ENCODE data around the gene IQGAP1.

Gene IQGAP1

DNA sequence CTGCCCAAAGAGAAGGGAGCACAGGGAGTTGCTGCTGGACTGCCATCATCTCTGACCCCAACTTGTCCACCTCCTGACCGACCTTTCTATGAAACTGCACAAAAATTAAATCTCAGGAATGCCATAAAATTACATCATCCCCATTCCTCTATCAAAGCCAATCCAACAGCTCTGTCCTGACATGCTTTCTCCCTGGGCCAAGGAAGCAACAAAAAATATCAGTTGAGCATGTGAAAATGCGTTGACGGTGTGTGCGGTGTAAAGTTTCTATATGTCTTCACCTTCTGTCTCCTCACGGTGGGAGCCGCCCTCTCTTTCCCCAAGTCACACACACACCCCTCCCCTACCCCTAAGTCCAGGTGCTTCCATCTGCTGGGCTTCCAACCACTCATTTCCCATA lies 39.6 kb upstream of the IQGAP1 start:
- H3K4me3 ChIP-seq (ENCODE audit: control insufficient read depth, low read depth, low read length): no peak overlapping the region
- DNase-seq (ENCODE audit: low read depth): no peak
- TF ChIP-seq, protein P1, sequence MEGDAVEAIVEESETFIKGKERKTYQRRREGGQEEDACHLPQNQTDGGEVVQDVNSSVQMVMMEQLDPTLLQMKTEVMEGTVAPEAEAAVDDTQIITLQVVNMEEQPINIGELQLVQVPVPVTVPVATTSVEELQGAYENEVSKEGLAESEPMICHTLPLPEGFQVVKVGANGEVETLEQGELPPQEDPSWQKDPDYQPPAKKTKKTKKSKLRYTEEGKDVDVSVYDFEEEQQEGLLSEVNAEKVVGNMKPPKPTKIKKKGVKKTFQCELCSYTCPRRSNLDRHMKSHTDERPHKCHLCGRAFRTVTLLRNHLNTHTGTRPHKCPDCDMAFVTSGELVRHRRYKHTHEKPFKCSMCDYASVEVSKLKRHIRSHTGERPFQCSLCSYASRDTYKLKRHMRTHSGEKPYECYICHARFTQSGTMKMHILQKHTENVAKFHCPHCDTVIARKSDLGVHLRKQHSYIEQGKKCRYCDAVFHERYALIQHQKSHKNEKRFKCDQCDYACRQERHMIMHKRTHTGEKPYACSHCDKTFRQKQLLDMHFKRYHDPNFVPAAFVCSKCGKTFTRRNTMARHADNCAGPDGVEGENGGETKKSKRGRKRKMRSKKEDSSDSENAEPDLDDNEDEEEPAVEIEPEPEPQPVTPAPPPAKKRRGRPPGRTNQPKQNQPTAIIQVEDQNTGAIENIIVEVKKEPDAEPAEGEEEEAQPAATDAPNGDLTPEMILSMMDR (conservative IDR thresholded peaks at IDR 0.05; ENCODE audit: control insufficient read depth, insufficient read depth, low read depth, low read length): no peak

DNA sequence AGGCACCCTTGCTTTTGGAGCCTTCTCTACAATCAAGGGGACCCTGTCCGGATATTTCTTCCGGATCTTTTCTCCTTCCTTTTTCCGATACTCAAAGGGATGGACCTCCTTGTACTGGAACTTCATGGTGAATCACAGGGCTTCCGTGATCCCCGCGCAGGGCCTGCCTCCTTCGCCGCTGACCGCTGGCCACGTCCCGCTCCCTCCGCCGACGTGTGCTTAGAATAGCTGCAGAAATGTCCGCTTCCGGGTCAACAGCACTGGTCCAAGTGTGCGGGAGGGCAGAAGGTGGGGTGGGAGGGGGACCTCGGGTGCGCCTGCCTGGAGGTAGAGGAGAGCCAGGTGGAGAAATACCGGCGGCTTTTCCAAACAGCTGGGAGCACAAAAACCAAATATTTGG lies 39.0 kb upstream of the IQGAP1 start:
- H3K4me3 ChIP-seq (ENCODE audit: control insufficient read depth, low read depth, low read length): no peak overlapping the region
- no peak for DNase-seq (ENCODE audit: low read depth)
- TF ChIP-seq, protein P1 (conservative IDR thresholded peaks at IDR 0.05; ENCODE audit: control insufficient read depth, insufficient read depth, low read depth, low read length): no peak

DNA sequence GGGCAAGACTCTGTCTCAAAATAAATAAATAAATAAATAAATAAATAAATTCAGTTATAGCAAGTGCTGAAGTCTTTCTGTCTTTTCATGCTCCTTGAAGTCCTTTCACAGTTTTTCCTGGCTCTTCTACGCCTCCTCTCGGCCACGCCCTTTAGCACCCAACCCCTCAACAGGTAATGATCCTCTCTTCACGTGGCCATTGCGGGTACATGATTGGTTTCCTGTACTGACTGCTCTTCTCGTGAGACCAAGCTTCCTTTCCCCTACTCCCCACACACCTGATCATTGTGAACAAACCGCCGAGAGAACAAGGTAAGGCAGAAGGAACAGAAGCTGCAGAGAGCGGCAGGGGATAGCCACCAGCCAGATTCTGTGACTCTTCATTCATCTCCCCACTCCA lies 38.2 kb upstream of the IQGAP1 start:
- no peak for DNase-seq (ENCODE audit: low read depth)
- no peak overlapping the region for H3K4me3 ChIP-seq (ENCODE audit: control insufficient read depth, low read depth, low read length)
- TF ChIP-seq, protein P1 (conservative IDR thresholded peaks at IDR 0.05; ENCODE audit: control insufficient read depth, insufficient read depth, low read depth, low read length): no peak

DNA sequence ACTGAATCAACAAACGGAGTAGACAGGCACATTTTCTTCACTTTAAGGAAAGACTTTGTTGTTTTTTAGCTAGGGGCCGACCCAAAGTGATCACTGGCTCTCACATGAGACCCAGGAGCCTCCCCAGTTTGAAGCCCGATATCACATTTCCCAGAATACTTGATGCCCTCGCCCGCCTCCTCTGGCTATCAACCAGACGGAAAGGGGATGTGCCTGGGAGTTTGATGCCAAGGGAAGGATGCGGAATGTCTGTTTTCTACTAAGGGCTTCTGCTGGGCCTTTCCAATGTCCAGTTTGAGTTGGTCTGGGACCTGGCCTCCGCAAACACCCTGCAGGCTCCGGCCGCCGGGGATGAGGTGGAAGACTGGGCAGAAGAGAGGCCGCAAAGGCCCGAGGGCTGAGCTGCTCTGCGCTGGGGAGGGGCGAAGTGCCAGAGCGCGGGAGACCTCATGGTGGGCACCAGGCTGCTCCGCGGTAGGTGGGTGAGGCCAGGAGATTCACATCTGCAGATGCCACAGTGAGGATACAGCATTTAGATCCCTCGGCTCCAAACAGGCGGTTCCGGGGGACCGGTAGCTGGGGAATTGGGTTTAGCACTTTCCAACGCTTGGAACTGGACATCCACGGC lies 36.4 kb upstream of the IQGAP1 start:
- TF ChIP-seq, protein P1 (conservative IDR thresholded peaks at IDR 0.05; ENCODE audit: control insufficient read depth, insufficient read depth, low read depth, low read length): no peak
- H3K4me3 ChIP-seq (ENCODE audit: control insufficient read depth, low read depth, low read length): peak overlapping the region; percentile 87
- DNase-seq (ENCODE audit: low read depth): no peak

DNA sequence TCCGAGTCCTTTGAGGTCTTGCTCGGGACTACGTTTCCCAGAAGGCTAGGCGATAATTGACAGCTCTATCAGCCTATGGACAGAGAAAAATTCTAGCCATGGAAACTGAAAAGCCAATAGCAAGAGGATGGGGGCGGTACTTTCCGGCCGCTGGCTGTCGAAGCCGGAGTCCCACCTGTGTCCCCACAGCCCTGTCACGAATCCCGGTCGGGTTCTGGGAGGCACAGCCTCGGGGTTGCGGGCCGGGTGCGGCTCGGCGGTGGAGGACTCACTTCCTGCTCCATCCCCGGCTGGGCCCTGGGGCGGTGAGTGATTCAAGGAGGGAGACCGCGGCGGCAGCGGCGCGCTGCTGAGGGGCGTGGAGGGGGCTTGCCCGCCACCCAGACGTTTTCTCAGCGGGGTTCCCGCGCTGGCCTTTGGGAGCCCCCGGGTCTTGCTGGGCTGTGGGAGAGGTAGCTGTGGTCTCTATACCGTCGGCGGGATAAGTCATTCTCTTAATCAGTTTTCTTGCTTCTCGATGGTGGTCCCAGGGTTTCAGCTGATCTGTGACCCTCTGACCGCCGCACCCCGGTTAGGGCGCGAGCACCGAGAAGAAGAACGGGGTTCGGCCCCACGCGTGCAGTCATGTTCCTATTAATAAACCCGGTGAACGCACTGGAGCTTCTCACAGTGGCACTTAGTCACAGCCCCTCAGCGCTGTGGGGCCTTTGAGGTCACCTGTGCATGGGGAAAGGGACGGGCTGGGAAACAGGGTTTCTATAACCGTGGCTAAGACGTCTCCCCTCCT lies 35.7 kb upstream of the IQGAP1 start, which contains the start of gene ZNF774:
TSS of gene ZNF774 (plus strand) at position 178 of the 787 bp plus-strand sequence. CDS start 2,377 bp downstream, outside the sequence.
- peak; percentile 95 for DNase-seq (ENCODE audit: low read depth)
- peak within 1 kb of the TSS; percentile 87 for H3K4me3 ChIP-seq (ENCODE audit: control insufficient read depth, low read depth, low read length)
- TF ChIP-seq, protein P1 (conservative IDR thresholded peaks at IDR 0.05; ENCODE audit: control insufficient read depth, insufficient read depth, low read depth, low read length): no peak

DNA sequence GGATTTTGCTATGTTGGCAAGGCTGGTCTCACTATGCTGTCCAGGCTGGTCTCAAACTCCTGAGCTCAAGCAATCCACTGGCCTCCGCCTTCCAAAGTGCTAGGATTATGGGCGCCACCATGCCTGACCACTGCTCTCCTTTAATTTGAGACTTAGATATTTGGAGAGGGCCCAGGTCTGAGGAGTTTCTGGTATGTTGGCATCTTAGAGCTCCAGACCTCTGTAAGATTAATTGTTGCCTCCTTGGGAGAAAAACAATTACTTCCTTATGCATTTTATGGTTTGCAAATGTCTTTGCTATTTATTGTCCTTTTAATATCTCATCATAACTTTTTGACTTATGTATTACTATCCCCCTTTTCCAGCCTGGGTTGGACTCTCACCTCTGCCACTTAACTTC lies 33.1 kb upstream of the IQGAP1 start:
- no peak overlapping the region for H3K4me3 ChIP-seq (ENCODE audit: control insufficient read depth, low read depth, low read length)
- TF ChIP-seq, protein P1 (conservative IDR thresholded peaks at IDR 0.05; ENCODE audit: control insufficient read depth, insufficient read depth, low read depth, low read length): no peak
- no peak for DNase-seq (ENCODE audit: low read depth)

Measured in fibroblast of mammary gland (primary cell).